ENCODE results near the gene SMIM9. TPM values are rescaled to one million over a fixed set of nuclear protein-coding genes. Genes with fewer than 3 reads are reported as not detected.

SMIM9 gene
- total RNA-seq, 1 experiment from 2014 or later = not detected

Other genes starting within 250 kb of the SMIM9 start
- gene CTAG1A, start 249.5 kb downstream of the SMIM9 start, total RNA-seq (2021; ENCODE audit: unreplicated experiment) = not detected
- gene CTAG1B, start 215.4 kb downstream of the SMIM9 start, total RNA-seq (2021; ENCODE audit: unreplicated experiment) = not detected
- not detected for gene CTAG2, start 181.1 kb downstream of the SMIM9 start, total RNA-seq (2021; ENCODE audit: unreplicated experiment)
- 0.69 TPM for gene GAB3, start 83.6 kb downstream of the SMIM9 start, total RNA-seq (2021; ENCODE audit: unreplicated experiment)
- 123 TPM for gene DKC1, start 71.8 kb downstream of the SMIM9 start, total RNA-seq (2021; ENCODE audit: unreplicated experiment)
- gene MPP1, start 29.2 kb downstream of the SMIM9 start, total RNA-seq (2021; ENCODE audit: unreplicated experiment) = 13.1 TPM
- gene F8A1, start 51.7 kb upstream of the SMIM9 start, total RNA-seq (2021; ENCODE audit: unreplicated experiment) = 28.8 TPM
- 2.6 TPM for gene F8, start 188.1 kb upstream of the SMIM9 start, total RNA-seq (2021; ENCODE audit: unreplicated experiment)
- gene FUNDC2, start 192.2 kb upstream of the SMIM9 start, total RNA-seq (2021; ENCODE audit: unreplicated experiment) = 32.5 TPM
- 5.3 TPM for gene CMC4, start 236.5 kb upstream of the SMIM9 start, total RNA-seq (2021; ENCODE audit: unreplicated experiment)
- gene MTCP1, start 236.5 kb upstream of the SMIM9 start, total RNA-seq (2021; ENCODE audit: unreplicated experiment) = 10.7 TPM
- 21.3 TPM for gene BRCC3, start 236.8 kb upstream of the SMIM9 start, total RNA-seq (2021; ENCODE audit: unreplicated experiment)